SU-DHL-6 (cell line): ENCODE data around the gene CD101.

Experiments
- H2AFZ ChIP-seq: fragments of 200-600 bp; sonication (generic); 2 replicates; pipeline ENCODE4 v1.6.1; 2014; ENCODE audit warnings: low read depth, mild to moderate bottlenecking, moderate library complexity, mixed read lengths, antibody characterized with exemption, low read length; ENCODE audit not compliant: severe bottlenecking
- H3F3A ChIP-seq: fragments of 200-600 bp; shearing (Covaris generic); 2 replicates; pipeline ENCODE4 v1.6.0; 2016; ENCODE audit warnings: antibody characterized with exemption, mild to moderate bottlenecking; ENCODE audit not compliant: insufficient read depth
- H3K27ac ChIP-seq: fragments of 200-600 bp; sonication (generic); 2 replicates; pipeline ENCODE4 v1.5.1; 2016; ENCODE audit warnings: low read depth, mild to moderate bottlenecking, low read length, moderate library complexity, mixed read lengths
- H3K27me3 ChIP-seq: fragments of 200-600 bp; sonication (generic), shearing (Covaris generic); 2 replicates; pipeline ENCODE4 v1.6.0; 2014; ENCODE audit warnings: mild to moderate bottlenecking, low read length
- H3K36me3 ChIP-seq: fragments of 200-600 bp; sonication (generic); 2 replicates; pipeline ENCODE4 v1.6.1; 2014; ENCODE audit warnings: mild to moderate bottlenecking, low read length, mixed read lengths
- H3K4me2 ChIP-seq: fragments of 300-600, 200-600 bp; shearing (Covaris generic), sonication (generic); 2 replicates; pipeline ENCODE4 v1.6.0; 2014; ENCODE audit warnings: low read length, low read depth, mild to moderate bottlenecking; ENCODE audit not compliant: poor library complexity, severe bottlenecking
- H3K4me3 ChIP-seq: fragments of 200-600 bp; sonication (generic); 2 replicates; pipeline ENCODE4 v1.5.1; 2014; ENCODE audit warnings: antibody characterized with exemption, low read length, mild to moderate bottlenecking, mixed read lengths; ENCODE audit not compliant: insufficient read depth, poor library complexity, severe bottlenecking
- H3K79me2 ChIP-seq: fragments of 200-600 bp; sonication (generic); 2 replicates; pipeline ENCODE4 v1.6.1; 2014; ENCODE audit warnings: mild to moderate bottlenecking, low read length, moderate library complexity; ENCODE audit not compliant: insufficient read depth
- H3K9ac ChIP-seq: fragments of 200-600 bp; sonication (generic); 2 replicates; pipeline ENCODE4 v1.7.0; 2014; ENCODE audit warnings: mild to moderate bottlenecking, low read length
- H3K9me2 ChIP-seq: fragments of 200-600 bp; sonication (generic); replicated peaks from 2 replicates; pipeline ENCODE4 v1.6.1; 2014; ENCODE audit warnings: low read length; ENCODE audit not compliant: insufficient read depth
- H3K9me3 ChIP-seq: fragments of 200-600 bp; sonication (generic); 2 replicates; pipeline ENCODE4 v1.6.1; 2014; ENCODE audit warnings: low read length, mixed read lengths; ENCODE audit not compliant: insufficient read depth
- H4K20me1 ChIP-seq: fragments of 200-600 bp; sonication (generic); 2 replicates; pipeline ENCODE4 v1.6.1; 2014; ENCODE audit warnings: low read depth, mild to moderate bottlenecking, antibody characterized with exemption, low read length, moderate library complexity, mixed read lengths
- EZH2phosphoT487 ChIP-seq: fragments of 200-600 bp; sonication (generic), shearing (Covaris generic); conservative IDR thresholded peaks from 2 replicates; pipeline ENCODE4 v1.6.1; 2018; ENCODE audit warnings: mild to moderate bottlenecking, antibody characterized with exemption, low read length, moderate library complexity, mixed read lengths
- TF ChIP-seq, protein P1 (sequence below): fragments of 200-600 bp; sonication (generic); IDR thresholded peaks from one replicate; pipeline ENCODE4 v1.5.1; 2017; ENCODE audit warnings: antibody characterized with exemption, mild to moderate bottlenecking, low read length, moderate library complexity; ENCODE audit not compliant: insufficient read depth, poor library complexity, severe bottlenecking

CD101 gene

GRCh38 chr1:117069220-117069844, 67.8 kb downstream of the CD101 start:
- H4K20me1 ChIP-seq = peaks cover 4% of the 10 kb centered on the region; the same call in 1 of the 2 replicates
- H3K4me3 ChIP-seq = no peak overlapping the region
- peaks cover 71% of the 10 kb centered on the region for H3K79me2 ChIP-seq
- no peak overlapping the region for H2AFZ ChIP-seq
- TF ChIP-seq, protein P1, sequence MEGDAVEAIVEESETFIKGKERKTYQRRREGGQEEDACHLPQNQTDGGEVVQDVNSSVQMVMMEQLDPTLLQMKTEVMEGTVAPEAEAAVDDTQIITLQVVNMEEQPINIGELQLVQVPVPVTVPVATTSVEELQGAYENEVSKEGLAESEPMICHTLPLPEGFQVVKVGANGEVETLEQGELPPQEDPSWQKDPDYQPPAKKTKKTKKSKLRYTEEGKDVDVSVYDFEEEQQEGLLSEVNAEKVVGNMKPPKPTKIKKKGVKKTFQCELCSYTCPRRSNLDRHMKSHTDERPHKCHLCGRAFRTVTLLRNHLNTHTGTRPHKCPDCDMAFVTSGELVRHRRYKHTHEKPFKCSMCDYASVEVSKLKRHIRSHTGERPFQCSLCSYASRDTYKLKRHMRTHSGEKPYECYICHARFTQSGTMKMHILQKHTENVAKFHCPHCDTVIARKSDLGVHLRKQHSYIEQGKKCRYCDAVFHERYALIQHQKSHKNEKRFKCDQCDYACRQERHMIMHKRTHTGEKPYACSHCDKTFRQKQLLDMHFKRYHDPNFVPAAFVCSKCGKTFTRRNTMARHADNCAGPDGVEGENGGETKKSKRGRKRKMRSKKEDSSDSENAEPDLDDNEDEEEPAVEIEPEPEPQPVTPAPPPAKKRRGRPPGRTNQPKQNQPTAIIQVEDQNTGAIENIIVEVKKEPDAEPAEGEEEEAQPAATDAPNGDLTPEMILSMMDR = no peak
- TF ChIP-seq EZH2phosphoT487 = no peak
- H3K4me2 ChIP-seq = no peak overlapping the region
- H3K9ac ChIP-seq = no peak overlapping the region
- H3K27me3 ChIP-seq = no peaks in the 10 kb centered on the region
- no peaks in the 10 kb centered on the region for H3F3A ChIP-seq
- no peaks in the 10 kb centered on the region for H3K9me2 ChIP-seq
- H3K9me3 ChIP-seq = no peaks in the 10 kb centered on the region
- peaks cover 48% of the 10 kb centered on the region for H3K36me3 ChIP-seq
- no peak overlapping the region for H3K27ac ChIP-seq

DNA sequence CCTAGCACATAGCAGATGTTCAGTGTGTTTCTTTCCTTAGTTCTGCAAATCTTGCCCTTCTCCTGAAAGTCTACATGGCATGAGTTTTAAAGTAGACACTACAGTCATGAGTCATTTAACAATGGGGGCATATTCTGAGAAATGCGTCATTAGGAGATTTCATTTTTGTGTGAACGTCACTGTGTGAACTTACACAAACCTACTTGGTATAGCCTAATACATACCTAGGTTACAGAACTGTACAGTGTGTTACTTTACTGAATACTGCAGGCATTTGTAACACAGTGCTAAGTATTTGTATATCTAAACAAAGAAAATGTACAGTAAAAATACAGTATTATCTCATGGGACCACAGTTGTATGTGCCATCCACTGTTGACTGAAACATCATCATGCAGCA, 68.6 kb downstream of the CD101 start:
- Histone ChIP-seq H3K79me2 (peaks cover 63% of the 10 kb centered on the region), H3K9me2 (no peaks in the 10 kb centered on the region), H2AFZ (no peak overlapping the region), H3K9me3 (no peaks in the 10 kb centered on the region), H4K20me1 (peaks cover 4% of the 10 kb centered on the region; the same call in 1 of the 2 replicates), H3K36me3 (peaks cover 51% of the 10 kb centered on the region), H3F3A (no peaks in the 10 kb centered on the region), H3K27ac (no peak overlapping the region), H3K9ac (no peak overlapping the region), H3K4me2 (no peak overlapping the region), H3K27me3 (no peaks in the 10 kb centered on the region), H3K4me3 (no peak overlapping the region)
- TF ChIP-seq EZH2phosphoT487 = no peak
- TF ChIP-seq, protein P1 = no peak

DNA sequence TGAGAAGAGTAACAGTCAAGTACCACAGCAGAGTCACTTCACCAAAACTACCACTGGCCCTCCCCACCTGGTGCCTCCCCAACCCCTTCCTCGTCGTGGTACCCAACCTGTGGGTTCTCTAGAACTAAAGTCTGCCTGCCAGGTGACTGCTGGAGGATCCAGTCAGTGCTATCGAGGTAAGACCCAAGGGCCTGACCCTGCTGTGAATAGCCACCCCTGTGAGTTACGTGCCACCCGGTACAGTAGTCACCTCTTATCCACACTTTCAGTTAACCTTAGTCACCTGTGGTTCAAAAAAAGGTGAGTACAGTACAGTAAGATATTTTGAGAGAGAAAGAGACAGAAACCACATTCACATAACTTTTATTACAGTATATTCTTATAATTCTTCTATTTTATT, 75.1 kb downstream of the CD101 start:
- Histone ChIP-seq H3K79me2 (peaks cover 17% of the 10 kb centered on the region), H3K9me2 (no peaks in the 10 kb centered on the region), H2AFZ (no peak overlapping the region), H3F3A (no peaks in the 10 kb centered on the region), H3K36me3 (peaks cover 59% of the 10 kb centered on the region), H3K27me3 (no peaks in the 10 kb centered on the region), H3K4me2 (no peak overlapping the region), H3K4me3 (no peak overlapping the region), H4K20me1 (no peaks in the 10 kb centered on the region; the same call in 1 of the 2 replicates), H3K27ac (no peak overlapping the region), H3K9me3 (no peaks in the 10 kb centered on the region), H3K9ac (no peak overlapping the region)
- TF ChIP-seq, protein P1 = no peak
- no peak for TF ChIP-seq EZH2phosphoT487
